Measurements from ENCODE around the gene VANGL1.
"Not testable (repeated sequence)": the region's sequence is repeated elsewhere in the genome, so short reads cannot be mapped to it uniquely, and the experiment has no call there.

Gene VANGL1

DNA sequence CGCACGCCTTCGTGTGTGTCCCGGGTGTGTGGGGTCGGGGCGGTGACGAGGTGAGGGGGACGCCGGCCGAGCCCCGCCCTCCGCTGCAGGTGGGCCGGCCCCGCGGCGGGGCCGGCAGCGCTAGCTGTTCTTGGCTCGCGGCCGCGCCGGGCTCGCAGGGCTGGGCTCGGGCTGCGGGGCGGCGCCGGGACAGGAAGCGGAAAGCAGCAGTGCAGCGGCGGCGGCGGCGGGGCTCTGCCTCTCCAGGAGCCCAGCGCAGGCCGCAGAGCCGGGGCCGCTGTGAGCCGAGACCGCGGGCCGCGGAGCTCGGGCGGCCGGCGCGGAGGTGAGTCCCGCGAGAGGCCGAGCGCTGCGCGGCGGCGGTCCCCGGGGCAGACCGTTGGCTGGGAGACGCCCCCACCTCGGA lies at the start of gene VANGL1:
VANGL1 (plus strand) TSS at position 209 of the 406 bp plus-strand sequence. CDS start 9,444 bp downstream, outside the sequence.
- DNase-seq (ENCODE audit: low spot score) (peak; percentile 41), FAIRE-seq (no peak)

GRCh38 chr1:115592264-115592663 lies 49.5 kb upstream of the VANGL1 start:
- DNase-seq (ENCODE audit: low spot score) (no peak), FAIRE-seq (no peak)

DNA sequence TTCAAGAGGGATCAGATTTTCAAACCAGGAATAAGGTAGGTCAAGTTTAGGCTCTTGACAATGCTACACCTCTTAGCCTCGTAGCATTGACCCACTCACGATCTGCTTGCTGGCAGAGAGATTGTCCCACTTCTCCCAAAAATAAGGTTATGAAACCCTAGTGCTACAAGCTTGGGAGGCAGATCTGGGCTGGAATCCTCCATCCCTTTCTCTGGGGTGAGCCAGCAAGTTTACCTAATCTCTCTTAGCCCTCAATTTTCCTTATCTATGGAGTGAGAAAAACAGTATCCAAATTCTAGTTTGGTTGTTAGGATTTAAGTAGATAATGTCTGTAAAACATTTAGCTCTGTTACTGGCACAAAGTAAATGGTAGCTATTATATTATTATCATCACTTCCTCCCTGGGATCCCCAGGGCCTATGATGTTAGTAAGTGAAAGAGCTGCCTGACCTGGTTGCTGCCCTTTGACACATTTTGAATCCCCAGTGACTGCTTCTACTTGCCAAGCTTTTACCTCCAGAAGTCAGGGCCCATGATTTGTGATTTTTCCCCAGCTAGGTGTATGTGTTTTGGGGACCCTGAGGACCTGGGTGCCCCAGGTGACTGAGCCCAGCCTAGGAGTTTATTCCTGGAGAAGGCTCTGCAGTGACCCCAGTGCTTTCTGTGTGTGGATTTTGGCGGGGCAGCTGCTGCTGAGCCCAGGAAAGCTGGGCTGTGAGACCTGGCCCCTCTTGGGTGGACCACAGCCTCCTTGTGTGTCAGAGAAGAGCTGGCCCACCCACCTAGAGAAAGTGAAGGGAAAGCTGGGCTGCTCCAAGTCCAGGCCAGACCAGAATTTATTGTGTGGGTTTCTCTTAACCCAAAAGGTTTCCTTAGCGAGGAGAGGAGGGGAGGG lies 48.2 kb upstream of the VANGL1 start:
- FAIRE-seq (no peak), DNase-seq (ENCODE audit: low spot score) (no peak)

DNA sequence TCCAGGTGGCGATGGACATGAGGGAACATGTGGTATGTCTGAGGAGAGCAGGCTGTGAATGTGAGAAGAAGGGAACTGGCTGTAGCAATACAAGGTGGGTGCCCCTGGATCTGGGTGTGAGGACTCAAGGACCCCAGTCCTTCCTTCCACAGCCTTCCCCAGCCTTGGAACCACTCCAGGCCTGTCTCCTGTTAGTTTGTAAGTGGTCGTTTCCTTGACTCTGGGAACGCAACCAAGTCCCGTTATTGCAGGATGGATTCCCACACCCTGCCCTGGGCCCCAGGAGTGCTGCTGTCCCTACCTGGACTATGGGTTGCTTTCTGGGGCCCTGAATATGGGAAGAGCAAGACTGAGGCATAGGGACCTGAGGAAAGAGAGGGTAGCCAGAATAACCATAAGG lies 47.2 kb upstream of the VANGL1 start:
- no peak for FAIRE-seq

GRCh38 chr1:115595279-115596079 lies 46.3 kb upstream of the VANGL1 start:
- peak; percentile 93 for FAIRE-seq
- peak; percentile 94 for DNase-seq (ENCODE audit: low spot score)

More for the DNA sequence above, 47.2 kb upstream of the VANGL1 start:
- no peak for DNase-seq (ENCODE audit: low spot score)

DNA sequence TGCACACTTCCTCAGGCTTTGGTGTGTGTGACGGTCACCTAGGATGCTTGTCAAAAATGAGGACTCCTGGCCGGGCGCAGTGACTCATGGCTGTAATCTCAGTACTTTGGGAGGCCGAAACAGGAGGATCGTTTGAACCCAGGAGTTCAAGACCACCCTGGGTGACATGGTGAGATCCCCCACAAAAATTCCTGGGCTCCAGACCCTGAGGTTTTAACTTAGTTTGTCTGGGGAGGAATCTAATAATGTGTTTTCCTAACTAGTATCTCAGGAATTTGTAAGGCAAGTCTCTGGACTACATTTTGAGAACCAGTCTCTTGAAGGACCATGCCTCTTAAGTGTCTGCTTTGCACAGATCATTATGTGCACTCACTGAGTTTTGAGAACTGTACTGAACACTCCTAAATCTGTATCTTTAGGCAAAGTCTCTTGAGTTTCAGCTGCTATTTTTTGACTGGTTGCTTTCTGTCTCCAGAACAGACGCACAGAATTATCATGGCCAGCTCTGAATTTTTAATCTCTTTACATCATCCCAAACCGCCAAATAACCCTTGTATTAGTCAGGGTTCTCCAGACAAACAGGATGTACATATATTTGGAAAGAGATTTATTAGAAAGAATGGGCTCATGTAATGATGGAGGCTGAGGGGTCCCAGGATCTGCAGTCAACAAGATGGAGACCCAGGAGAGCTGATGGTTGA lies 45.5 kb upstream of the VANGL1 start:
- FAIRE-seq = no peak
- DNase-seq (ENCODE audit: low spot score) = no peak

- no peak for FAIRE-seq
Observed at GRCh38 chr1:115604508-115604907, 37.3 kb upstream of the VANGL1 start.

DNA sequence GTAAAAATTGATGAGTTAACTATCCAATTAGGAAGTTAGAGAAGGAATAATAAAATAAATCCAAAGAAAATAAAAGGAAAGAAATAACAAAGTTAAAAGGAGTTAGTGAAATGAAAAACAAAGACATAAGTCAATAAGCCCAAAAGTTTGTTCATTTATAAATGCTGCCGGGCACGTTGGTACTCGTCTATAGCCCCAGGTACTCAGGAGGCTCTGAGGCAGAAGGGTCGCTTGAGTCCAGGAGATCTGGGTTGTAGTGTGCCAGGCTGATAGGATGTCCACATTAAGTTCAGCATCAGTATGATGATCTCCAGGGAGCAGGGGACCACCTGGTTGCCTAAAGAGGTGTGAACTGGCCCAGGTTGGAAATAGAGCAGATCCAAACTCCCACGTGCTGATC lies 35.5 kb upstream of the VANGL1 start:
- no peak for FAIRE-seq
- DNase-seq (ENCODE audit: low spot score) = no peak

More at GRCh38 chr1:115604508-115604907, 37.3 kb upstream of the VANGL1 start:
- no peak for DNase-seq (ENCODE audit: low spot score)

DNA sequence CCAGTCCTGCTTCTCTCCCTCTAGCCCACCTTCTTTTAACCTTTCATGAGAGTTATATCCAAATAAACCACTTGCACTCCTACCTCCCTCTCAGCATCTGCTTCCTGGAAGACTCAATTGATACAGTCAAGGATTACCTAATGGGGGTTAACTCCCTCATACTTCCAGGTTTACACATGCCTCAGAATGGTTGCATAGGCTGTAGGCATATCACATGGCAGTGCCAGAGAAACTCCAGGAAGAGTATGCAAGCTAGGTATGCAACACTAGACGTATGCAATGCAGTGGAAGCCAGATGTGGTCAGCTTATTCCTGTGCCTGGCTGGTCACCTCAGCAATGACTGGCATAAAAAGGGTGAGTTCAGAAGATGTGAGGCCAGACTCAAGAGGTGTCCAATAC lies 32.7 kb upstream of the VANGL1 start:
- DNase-seq (ENCODE audit: low spot score) = no peak
- no peak for FAIRE-seq

- FAIRE-seq = no peak
- no peak for DNase-seq (ENCODE audit: low spot score)
Observed at GRCh38 chr1:115613767-115614166, 28.0 kb upstream of the VANGL1 start.

GRCh38 chr1:115620453-115620852 lies 21.3 kb upstream of the VANGL1 start:
- DNase-seq (ENCODE audit: low spot score) (no peak), FAIRE-seq (no peak)

- DNase-seq (ENCODE audit: low spot score) = no peak
- no peak for FAIRE-seq
Observed at GRCh38 chr1:115620950-115621349, 20.8 kb upstream of the VANGL1 start.

GRCh38 chr1:115624859-115625258 lies 16.9 kb upstream of the VANGL1 start:
- FAIRE-seq = no peak
- DNase-seq (ENCODE audit: low spot score) = no peak

DNA sequence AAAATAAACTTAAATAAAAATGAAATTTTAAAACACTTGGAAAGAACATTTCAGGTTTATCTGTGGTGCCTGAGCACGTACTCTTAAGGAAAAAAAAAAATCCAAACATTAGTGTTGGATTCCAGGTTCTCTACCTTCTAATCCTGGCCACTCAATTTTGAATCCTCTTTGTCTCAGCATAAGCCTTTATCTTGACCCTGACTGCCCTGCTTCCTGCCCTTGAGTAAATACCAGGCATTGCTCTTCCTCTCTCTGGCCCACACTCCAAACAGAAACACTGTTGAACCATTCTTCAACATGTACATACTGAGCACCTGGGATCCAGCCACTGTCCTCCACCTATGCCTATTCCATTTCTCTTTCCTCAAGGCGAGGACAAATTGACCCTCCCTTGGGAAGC lies 11.4 kb upstream of the VANGL1 start:
- FAIRE-seq (no peak), DNase-seq (ENCODE audit: low spot score) (no peak)

DNA sequence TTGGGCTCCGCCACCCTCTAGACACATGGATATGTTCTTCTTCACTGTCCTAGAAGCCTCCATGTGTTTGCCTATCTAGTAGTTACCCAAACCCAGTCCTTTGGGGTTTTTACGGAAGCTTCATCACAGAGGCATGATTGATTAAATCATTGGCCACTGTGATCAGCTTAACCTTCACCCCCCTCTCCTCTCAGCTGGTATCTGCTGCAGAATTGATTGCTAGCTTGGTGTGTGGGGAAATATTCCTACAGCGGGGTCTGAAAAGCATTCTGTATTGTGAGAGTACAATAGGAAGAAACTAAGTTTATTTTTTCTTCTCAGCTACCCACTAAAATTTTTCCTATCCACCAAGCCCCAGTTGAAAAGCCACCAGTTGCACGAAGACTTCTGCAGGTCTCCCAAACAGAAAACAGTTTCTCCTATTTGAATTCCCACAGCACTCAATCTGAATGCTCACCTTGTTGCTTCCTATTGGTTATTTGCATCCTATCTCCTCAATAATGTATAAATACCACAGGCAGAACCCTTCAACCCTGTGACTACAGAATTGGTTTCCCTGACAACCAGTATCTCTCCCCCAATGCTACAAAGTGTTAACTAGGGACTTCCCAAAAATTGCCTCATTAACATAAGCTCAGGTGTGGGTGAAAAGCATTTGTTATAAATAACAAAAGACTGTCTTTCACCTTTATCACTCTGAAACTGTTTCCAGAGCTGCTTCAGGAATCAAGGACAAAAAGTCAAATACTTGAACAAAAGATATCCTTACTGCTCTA lies 9.3 kb upstream of the VANGL1 start:
- FAIRE-seq = no peak

GRCh38 chr1:115633606-115634005 lies 8.2 kb upstream of the VANGL1 start:
- DNase-seq (ENCODE audit: low spot score); FAIRE-seq: not testable (repeated sequence)

More for the DNA sequence above, 9.3 kb upstream of the VANGL1 start:
- no peak for DNase-seq (ENCODE audit: low spot score)

GRCh38 chr1:115637247-115637646 lies 4.5 kb upstream of the VANGL1 start:
- DNase-seq (ENCODE audit: low spot score); FAIRE-seq: not testable (repeated sequence)

DNA sequence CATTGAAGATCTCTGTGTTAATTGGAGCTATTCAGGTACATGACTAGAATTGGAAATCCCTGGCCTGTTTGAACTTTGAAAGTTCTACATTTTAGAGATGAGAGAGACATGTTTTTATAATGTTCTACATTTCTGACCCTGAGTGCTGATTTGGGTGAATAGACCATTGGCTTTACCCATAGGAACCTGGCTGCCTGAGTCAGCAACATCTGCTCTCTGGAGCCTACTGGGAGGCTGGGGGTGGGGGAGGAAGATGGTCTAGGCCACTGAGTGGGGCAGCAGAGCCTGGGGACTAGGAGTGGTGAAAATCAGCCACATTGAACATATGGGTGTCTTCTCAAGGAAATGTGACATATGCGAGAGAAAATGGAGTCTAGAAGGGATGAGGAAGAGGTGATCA lies 1.4 kb upstream of the VANGL1 start:
- FAIRE-seq (no peak), DNase-seq (ENCODE audit: low spot score) (no peak)

- DNase-seq (ENCODE audit: low spot score) (peak; percentile 52), FAIRE-seq (no peak)
Observed at GRCh38 chr1:115642168-115643072, 650 bp downstream of the VANGL1 start.

GRCh38 chr1:115643225-115643624 lies 1.5 kb downstream of the VANGL1 start:
- no peak for FAIRE-seq
- DNase-seq (ENCODE audit: low spot score) = no peak

Measured in RCC 7860 (cell line).